Smooth muscle cell of bladder (primary cell): ENCODE data around the gene DCUN1D2. TPM values are rescaled to one million over a fixed set of nuclear protein-coding genes. Genes with fewer than 3 reads are reported as not detected.

Source experiments
- total RNA-seq: library from RNA; depleted of rRNA; stranded (reverse); fragments of >200 nt; gene quantifications from 2 replicates; pipeline ENCODE4 v1.2.3, GENCODE V29; 2014

Gene DCUN1D2
- 10.7 and 11.0 TPM in 2 replicates for total RNA-seq

GRCh38 chr13:113490496-113491417 is at the start of gene DCUN1D2:
Gene DCUN1D2 (minus strand): TSS chr13:113490711. CDS start chr13:113490669, 42 bp downstream.

DNA sequence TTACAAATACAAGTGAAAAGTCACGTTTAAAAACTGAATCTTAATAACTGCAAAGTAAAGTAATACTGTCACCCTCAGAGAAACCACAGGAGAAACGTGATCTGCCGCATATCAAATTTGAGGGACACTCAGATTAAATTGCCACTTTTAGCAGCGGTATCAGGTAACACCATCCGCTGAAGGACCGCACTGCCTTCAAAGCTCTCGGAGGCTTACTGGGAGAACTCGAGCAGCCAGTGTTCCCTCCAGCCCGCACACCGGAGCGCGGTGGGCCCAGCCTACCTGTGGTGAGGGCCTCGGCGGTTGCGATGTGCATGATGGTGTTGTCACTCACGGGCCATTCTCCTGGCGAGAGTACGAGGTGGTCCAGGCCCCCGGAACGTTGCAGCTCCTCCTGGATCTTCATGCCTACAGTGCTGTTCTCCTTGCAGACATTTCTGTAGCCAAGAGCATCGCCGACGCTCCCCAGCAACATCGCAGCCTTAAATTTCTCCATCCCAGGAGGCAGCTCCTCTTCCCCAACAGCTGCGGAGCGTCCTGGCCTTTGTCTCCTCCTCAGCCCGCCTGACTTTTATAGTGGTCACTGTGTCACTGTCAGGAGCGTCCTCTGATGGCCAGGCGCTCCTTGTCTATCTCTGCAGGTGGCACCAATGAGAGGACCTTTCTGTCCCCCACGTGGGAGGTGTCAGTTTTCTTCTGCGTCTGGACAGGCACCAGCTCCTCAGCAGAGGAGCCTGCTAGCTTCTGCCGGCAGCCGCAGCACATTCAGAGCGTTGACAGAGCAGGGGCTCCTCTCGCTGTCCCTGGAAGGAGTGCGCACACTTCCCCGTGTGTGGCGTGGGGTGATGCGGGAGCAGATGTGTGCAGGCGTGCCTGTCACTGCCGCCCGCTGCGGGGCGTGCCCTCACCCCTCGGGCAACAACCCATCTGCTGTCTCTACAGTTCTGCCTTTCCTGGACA is 37.3 kb downstream of the DCUN1D2 start, which contains the start of gene ADPRHL1:
TSS of gene ADPRHL1 (minus strand) at position 547 of the 960 bp plus-strand sequence. CDS start at position 496, 51 bp downstream.

Other genes with a start within 250 kb of the DCUN1D2 start
- gene LAMP1, start 193.5 kb downstream of the DCUN1D2 start, total RNA-seq = 147 and 215 TPM in 2 replicates
- gene GRTP1, start 126.6 kb downstream of the DCUN1D2 start, total RNA-seq = 2.3 and 3.1 TPM in 2 replicates
- gene ADPRHL1, start 37.2 kb downstream of the DCUN1D2 start, total RNA-seq = 1.3 and 1.6 TPM in 2 replicates
- 25.0 and 34.6 TPM in 2 replicates for gene TFDP1, start 94.0 kb upstream of the DCUN1D2 start, total RNA-seq
- gene ATP4B, start 167.5 kb upstream of the DCUN1D2 start, total RNA-seq = not detected in 2 replicates
- gene GRK1, start 176.5 kb upstream of the DCUN1D2 start, total RNA-seq = under 0.01 TPM in 1 of 2 replicates, not detected in the other